Measurements from ENCODE around the gene SBK2.

SBK2 gene

DNA sequence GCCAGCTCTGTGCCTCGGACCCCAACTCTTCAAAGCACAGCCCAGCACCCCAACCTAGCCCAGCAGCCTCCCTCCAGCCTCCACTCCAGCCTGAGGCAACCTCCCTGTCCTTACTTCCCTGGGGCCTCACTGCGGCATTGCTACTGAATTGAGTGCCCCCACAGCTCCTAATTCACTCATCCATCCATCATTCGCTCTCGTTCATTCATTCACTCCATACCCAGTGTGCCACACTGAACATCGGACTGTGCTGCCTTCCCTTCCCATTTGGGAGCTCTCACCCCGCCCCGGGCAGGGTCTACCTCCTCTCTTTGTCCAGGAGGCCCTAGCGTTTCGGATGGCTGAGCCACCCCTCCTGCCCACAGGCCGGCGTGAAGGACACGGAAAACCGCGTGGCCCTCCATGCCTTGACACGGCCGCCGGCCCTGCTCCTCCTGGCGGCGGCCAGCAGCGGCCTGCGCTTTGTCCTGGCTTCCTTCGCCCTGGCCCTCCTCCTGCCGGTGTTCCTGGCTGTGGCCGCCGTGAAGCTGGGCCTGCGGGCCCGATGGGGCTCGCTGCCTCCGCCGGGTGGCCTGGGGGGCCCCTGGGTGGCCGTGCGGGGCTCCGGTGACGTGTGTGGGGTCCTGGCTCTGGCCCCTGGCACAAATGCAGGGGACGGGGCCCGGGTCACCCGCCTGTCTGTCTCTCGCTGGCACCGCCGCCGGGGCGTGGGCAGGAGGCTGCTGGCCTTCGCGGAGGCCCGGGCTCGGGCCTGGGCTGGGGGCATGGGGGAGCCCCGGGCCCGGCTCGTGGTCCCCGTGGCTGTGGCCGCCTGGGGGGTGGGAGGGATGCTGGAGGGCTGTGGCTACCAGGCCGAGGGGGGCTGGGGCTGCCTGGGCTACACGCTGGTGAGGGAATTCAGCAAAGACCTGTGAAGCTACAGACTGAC lies 50.6 kb downstream of the SBK2 start:
- DNase-seq (ENCODE audit: low spot score): no peak

DNA sequence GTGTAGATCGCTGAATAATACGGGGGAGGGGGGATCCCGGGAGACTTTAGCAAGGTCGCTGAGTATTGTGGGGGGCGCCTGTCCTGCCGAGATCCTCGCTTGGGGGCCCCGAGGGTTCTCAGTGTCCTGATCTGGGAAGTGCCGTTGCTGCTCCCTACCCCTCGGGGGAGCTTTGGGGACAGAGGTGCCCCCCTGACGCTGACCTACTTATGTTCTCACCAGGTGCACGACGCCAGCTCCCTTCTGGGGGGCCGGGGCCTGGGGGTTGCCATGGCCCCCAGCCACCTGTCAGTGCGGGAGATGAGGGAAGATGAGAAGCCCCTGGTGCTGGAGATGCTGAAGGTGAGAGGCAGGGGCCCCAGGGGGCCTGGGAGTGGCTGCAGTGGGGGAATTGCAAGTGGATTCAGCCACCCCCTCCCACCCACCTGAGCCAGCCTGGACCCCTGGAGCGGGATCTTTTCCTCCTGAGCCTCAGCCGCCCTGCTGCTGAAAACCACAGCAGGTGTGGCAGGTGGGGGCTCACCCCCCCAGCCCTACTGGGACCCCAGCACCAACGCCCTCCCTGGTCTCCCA lies 51.4 kb downstream of the SBK2 start:
- DNase-seq (ENCODE audit: low spot score): no peak

DNA sequence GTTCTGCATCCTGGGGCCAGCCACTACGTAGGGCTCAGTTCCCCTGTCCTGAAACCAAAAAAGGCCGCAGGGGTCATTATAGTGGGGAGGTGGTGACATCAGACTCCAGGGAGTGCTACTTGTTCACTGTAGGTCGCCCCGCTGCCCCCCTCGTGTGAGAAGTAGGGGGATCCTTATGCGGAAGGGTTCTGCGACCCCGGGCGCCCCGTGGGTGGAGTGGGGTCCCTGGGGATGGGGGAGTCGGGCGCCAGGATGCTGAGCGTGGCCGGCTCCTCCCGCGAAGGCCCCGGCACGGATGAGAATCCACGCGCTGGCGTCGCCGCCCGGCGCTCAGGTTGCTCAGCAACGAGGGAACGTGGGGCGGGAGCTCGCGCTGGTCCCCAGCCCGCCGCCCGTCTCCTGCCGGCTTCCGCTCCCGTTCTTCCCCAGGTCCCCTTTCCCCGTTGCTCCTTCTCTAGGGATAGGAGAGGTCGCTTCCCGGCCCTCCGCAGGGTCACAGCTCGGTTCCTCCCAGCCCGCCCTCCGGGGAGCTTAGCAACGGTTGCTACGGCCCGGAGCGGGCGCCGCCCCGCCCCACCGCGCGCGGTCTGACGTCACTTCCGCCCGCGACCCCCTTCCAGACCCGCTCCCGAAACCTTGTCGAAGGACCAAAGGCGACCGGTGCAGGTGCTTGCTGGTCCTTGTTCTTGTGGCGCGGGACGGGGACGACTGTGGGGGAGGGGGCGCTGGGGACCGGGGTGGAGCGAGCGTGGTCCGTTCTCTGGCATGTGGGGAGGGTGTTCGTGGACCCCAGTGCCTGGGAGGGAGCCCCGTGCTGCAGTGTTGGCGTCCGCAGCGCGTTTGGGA lies 52.1 kb downstream of the SBK2 start, which contains the start of gene NAT14:
TSS of gene NAT14 (plus strand) at position 596 of the 846 bp plus-strand sequence. CDS start 521 bp downstream, outside the sequence.
- no peak for DNase-seq (ENCODE audit: low spot score)

DNA sequence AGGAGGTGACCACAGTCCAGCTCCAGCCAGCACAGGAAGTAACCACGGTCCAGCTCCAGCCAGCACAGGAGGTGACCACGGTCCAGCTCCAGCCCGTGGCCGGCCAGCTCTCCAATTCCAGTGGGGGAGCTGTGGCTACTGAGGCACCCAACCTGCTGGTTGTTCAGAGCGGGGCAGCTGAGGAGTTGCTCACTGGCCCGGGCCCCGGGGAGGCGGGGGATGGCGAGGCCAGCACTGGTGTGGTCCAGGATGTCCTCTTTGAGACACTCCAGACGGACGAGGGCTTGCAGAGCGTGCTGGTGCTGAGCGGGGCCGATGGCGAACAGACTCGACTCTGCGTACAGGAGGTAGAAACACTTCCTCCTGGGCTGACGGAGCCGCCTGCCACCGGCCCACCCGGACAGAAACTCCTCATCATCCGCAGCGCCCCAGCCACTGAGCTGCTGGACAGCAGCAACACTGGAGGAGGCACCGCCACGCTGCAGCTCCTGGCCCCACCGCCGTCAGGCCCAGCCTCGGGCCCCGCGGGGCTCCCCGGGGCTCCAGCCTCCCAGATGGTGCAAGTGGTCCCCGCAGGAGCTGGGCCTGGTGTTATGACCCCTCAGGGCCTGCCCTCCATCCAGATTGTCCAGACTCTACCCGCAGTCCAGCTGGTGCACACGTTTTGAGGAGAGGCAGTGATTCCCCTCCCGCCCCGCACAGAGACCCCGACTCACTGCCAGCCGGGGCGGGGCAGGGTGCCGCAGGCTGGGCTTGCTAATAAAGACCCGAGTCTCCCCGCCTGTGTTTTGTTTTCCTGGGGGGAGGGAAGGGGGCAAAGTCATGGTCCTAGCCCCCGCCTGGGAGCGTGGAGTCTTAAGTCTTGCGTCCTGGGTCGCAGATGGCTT lies 53.0 kb downstream of the SBK2 start:
- no peak for DNase-seq (ENCODE audit: low spot score)

DNA sequence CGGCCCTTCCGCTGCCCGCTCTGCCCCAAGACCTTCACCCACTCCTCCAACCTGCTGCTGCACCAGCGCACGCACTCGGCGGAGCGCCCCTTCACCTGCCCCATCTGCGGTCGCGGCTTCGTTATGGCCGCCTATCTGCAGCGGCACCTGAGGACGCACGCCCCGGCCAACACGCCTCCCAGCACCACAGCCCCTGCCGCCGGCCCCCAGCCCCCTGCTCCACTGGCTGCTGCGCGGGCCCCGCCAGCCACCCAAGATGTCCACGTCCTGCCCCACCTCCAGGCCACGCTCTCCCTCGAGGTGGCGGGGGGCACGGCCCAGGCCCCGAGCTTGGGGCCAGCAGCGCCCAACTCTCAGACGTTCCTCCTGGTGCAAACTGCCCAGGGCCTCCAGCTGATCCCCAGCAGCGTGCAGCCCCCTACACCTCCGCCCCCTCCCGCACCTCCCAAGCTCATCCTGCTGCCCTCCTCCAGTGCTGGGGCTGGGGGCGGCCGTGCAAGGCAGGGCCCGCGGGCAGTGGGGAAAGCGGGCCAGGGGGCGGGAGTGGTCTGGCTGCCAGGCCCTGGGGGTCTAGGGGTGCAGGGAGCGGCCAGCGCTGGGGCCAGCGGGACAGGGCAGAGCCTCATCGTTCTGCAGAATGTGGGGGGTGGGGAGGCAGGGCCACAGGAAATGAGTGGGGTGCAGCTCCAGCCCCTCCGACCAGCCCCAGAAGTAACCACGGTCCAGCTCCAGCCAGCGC lies 53.8 kb downstream of the SBK2 start:
- DNase-seq (ENCODE audit: low spot score): no peak

DNA sequence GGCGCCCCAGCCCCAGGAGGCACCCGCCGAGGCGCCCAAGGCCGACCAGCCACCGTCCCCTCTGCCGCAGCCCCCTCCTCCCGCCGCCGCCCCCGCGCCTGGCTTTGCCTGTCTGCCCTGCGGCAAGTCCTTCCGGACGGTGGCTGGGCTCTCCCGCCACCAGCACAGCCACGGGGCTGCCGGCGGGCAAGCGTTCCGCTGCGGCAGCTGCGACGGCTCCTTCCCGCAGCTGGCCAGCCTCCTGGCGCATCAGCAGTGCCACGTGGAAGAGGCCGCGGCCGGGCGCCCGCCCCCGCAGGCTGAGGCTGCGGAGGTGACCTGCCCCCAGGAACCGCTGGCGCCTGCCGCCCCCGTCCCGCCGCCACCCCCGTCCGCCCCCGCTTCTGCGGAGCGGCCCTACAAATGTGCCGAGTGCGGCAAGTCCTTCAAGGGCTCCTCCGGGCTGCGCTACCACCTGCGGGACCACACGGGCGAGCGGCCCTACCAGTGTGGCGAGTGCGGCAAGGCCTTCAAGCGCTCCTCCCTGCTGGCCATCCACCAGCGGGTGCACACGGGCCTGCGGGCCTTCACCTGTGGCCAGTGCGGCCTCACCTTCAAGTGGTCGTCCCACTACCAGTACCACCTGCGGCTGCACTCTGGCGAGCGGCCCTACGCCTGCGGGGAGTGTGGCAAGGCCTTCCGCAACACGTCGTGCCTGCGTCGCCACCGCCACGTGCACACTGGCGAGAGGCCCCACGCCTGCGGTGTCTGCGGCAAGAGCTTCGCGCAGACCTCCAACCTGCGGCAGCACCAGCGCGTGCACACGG lies 54.6 kb downstream of the SBK2 start:
- no peak for DNase-seq (ENCODE audit: low spot score)

DNA sequence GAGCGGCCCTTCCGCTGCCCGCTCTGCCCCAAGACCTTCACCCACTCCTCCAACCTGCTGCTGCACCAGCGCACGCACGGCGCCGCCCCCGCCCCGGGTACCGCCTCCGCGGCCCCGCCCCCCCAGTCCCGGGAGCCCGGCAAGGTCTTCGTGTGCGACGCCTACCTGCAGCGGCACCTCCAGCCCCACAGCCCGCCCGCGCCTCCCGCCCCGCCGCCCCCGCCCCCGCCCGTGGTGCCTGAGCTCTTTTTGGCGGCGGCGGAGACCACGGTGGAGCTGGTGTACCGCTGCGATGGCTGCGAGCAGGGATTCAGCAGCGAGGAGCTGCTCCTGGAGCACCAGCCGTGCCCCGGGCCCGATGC lies 55.2 kb downstream of the SBK2 start:
- no peak for DNase-seq (ENCODE audit: low spot score)

DNA sequence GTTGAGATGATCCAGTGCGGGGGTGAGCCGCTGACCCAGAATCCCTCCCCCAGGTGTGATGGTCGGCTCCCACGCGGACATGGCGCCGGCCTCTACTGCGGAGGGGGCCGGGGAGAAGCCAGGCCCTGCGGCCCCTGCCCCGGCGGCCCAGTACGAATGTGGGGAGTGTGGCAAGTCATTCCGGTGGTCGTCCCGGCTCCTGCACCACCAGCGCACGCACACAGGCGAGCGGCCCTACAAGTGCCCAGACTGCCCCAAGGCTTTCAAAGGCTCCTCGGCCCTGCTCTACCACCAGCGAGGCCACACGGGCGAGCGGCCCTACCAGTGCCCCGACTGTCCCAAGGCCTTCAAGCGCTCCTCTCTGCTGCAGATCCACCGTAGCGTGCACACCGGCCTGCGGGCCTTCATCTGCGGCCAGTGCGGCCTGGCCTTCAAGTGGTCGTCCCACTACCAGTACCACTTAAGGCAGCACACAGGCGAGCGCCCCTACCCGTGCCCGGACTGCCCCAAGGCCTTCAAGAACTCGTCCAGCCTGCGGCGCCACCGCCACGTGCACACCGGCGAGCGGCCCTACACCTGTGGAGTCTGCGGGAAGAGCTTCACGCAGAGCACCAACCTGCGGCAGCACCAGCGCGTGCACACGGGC lies 55.7 kb downstream of the SBK2 start:
- no peak for DNase-seq (ENCODE audit: low spot score)

DNA sequence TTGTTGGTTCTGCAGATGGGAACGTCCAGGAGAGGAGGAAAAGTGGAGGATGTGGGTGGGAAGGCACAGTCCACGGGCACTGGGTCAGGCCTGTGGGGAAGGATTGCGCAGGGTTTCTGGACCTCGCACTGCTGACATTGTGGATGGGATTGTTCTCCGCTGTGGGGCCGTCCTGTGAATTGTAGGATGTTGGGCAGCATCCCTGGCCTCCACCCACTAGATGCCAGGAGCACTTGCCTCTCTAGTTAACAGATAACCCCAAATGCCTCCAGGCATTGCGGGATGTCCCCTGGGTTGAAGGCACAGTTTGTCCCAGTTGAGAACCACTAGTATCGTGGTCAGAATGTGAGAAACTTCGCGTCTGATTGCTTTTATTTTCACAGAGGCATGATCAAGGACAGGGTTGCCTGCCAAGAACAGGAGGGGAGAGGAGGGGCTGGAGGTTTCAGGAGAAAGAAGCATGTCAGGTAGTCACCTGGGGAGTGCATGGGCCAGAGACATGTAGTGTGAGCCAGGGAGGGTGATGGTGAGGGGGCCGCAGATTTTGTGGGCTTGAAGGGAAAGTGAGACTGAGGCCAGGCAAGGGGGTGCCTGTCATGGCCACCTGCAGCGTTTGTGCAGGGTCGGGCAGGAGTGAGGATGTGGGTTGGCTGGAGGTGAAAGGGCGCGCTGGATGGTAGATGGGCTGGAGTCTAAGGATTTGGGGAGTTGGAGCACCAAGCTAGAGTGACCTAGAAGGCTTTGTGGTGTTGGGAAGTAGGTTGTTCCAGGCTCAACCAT lies 57.3 kb downstream of the SBK2 start:
- DNase-seq (ENCODE audit: low spot score): no peak

DNA sequence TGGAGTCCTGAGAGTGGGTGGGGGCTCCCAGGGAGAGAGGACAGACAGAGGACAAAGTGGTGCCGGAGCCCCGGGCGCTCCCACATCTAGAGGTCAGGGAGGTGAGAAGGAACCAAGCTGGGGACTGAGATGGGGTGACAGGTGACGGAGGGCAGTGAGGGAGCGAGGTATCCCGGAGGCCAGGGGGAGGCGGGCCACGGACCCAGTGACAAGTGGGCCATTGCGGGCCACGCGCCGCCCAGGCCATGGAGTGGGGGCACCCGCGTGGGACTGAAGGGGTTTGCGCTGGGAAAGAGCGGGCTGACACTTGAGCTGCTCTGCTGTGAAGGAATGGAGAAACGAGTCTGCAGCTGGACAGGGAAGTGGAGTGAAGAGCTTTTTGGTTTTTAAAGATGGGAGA lies 57.9 kb downstream of the SBK2 start:
- no peak for DNase-seq (ENCODE audit: low spot score)

Measured in globus pallidus (tissue), 1 donor.